ENCODE measurements around the gene FRMPD1.

- TF ChIP-seq POLR2AphosphoS5 (IDR thresholded peaks at IDR 0.05; ENCODE audit: borderline replicate concordance, low read depth, low read length) (no peak), FOXP2 (optimal IDR thresholded peaks at IDR 0.05; ENCODE audit: control extremely low read depth, extremely low read length, insufficient read depth) (no peak), EZH2 (IDR thresholded peaks at IDR 0.05) (no peak)
These were observed 68.8 kb downstream of the FRMPD1 start for GRCh38 chr9:37719526-37719925.

All from SK-N-MC (cell line).